ENCODE data around the gene SLC9A8.

The SLC9A8 gene

GRCh38 chr20:49814057-49814694, 1.5 kb downstream of the SLC9A8 start:
- no peak for DNase-seq

GRCh38 chr20:49818816-49819215, 6.2 kb downstream of the SLC9A8 start:
- DNase-seq, result no peak

GRCh38 chr20:49819702-49820101, 7.1 kb downstream of the SLC9A8 start:
- no peak for DNase-seq

GRCh38 chr20:49821381-49821780, 8.8 kb downstream of the SLC9A8 start:
- DNase-seq, result no peak

GRCh38 chr20:49821870-49822331, 9.3 kb downstream of the SLC9A8 start:
- no peak for DNase-seq

- no peak for DNase-seq
These were observed 10.7 kb downstream of the SLC9A8 start for GRCh38 chr20:49823152-49823847.

- no peak for DNase-seq
These were observed 11.6 kb downstream of the SLC9A8 start for GRCh38 chr20:49824206-49824605.

GRCh38 chr20:49825521-49826033, 12.9 kb downstream of the SLC9A8 start:
- no peak for DNase-seq

- no peak for DNase-seq
These were observed 18.6 kb downstream of the SLC9A8 start for GRCh38 chr20:49831022-49831769.

GRCh38 chr20:49831770-49832631, 19.4 kb downstream of the SLC9A8 start:
- no peak for DNase-seq

- DNase-seq, result no peak
These were observed 20.2 kb downstream of the SLC9A8 start for GRCh38 chr20:49832632-49833327.

- no peak for DNase-seq
These were observed 20.9 kb downstream of the SLC9A8 start for GRCh38 chr20:49833483-49833882.

- no peak for DNase-seq
These were observed 22.4 kb downstream of the SLC9A8 start for GRCh38 chr20:49835031-49835430.

- no peak for DNase-seq
These were observed 25.9 kb downstream of the SLC9A8 start for GRCh38 chr20:49838546-49838945.

GRCh38 chr20:49843139-49843538, 30.5 kb downstream of the SLC9A8 start:
- DNase-seq, result no peak

- no peak for DNase-seq
These were observed 31.2 kb downstream of the SLC9A8 start for GRCh38 chr20:49843770-49844380.

GRCh38 chr20:49845060-49845459, 32.4 kb downstream of the SLC9A8 start:
- DNase-seq, result no peak

- DNase-seq, result no peak
These were observed 33.7 kb downstream of the SLC9A8 start for GRCh38 chr20:49846206-49846807.

GRCh38 chr20:49850463-49851230, 38.0 kb downstream of the SLC9A8 start:
- DNase-seq, result no peak

- no peak for DNase-seq
These were observed 38.6 kb downstream of the SLC9A8 start for GRCh38 chr20:49851231-49851705.

Data from NCI-H524 treated with DMSO at 0.1 percent for 48 hours (cell line).